Vagina (tissue), 2 donors: ENCODE measurements around the gene DCC. TPM values are rescaled to one million over a fixed set of nuclear protein-coding genes. Genes with fewer than 3 reads are reported as not detected.

Source experiments
- DNase-seq, 2 donors: peaks; one replicate each; pipeline ENCODE4 v3.0.0-alpha.2; 2017; ENCODE audit errors: extremely low spot score in 2 of 2
- H3K27ac ChIP-seq: fragments of 200-600 bp; sonication (generic); one replicate; pipeline ENCODE4 v1.5.1; 2019
- H3K27me3 ChIP-seq: fragments of 200-600 bp; sonication (generic); one replicate; pipeline ENCODE4 v1.5.1; 2019
- H3K36me3 ChIP-seq, 2 donors: fragments of 200-600 bp; sonication (generic); one replicate each; pipeline ENCODE4 v1.5.1; 2017 to 2019
- H3K4me1 ChIP-seq: fragments of 200-600 bp; sonication (generic); one replicate; pipeline ENCODE4 v1.5.1; 2019
- H3K4me3 ChIP-seq, 2 donors: fragments of 200-600 bp; sonication (generic); 1 replicate in 1 of 2; 2 replicates in 1 of 2; pipeline ENCODE4 v1.5.1; 2016 to 2019
- H3K9me3 ChIP-seq: fragments of 200-600 bp; sonication (generic); one replicate; pipeline ENCODE4 v1.5.1; 2019
- CTCF ChIP-seq, 3 experiments: fragments of 450-650 bp in 2 of 3; fragments of 200-600 bp in 1 of 3; sonication (generic) in 1 of 3; IDR thresholded peaks; one replicate each; pipeline ENCODE4 v1.5.1; 2017 to 2019; ENCODE audit warnings: antibody characterized with exemption in 3 of 3, mild to moderate bottlenecking in 2 of 3, moderate library complexity in 2 of 3
- POLR2A ChIP-seq, 2 donors: fragments of 450-650 bp; IDR thresholded peaks; one replicate each; pipeline ENCODE4 v1.6.1; 2017; ENCODE audit warnings: antibody characterized with exemption in 2 of 2, mild to moderate bottlenecking in 2 of 2, moderate library complexity in 2 of 2
- POLR2AphosphoS5 ChIP-seq, 2 donors: sonication (generic); formaldehyde crosslinking; IDR thresholded peaks; one replicate each; pipeline ENCODE4 v1.9.0; 2017; ENCODE audit warnings: antibody characterized with exemption in 2 of 2, mild to moderate bottlenecking in 2 of 2, low read depth in 1 of 2; ENCODE audit not compliant: insufficient read depth in 1 of 2
- intact Hi-C: fragments of 100-400 bp; cut with DNase I; formaldehyde crosslinking; loops from one replicate; pipeline ENCODE4 v1.15.1; 2023
- total RNA-seq: library from RNA; depleted of rRNA; stranded (reverse); fragments of >200 nt; gene quantifications from one replicate; pipeline ENCODE4 v1.2.3, GENCODE V29; 2016

The DCC gene
- total RNA-seq, 1 donor from 2014 or later: not detected

DNA sequence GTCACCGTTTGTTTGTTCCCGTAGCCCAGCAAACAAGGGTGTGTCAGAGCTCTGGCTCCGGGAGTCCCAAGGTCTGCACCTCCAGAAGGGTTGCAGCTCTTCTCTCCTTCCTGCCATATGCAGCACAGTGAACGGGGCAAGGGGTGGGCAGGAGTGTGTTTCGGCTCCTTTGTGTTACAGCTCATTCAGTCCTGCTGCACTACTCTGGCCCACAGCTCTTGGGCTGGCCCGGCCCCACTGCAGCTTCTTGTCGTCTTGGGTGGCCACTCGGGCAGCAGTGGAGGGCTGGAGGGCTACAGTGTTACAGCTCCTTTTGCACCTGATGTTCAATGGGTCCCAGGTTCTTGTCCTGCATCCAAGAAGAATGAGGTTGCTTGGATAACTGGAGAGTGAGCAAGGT, 408.3 kb downstream of the DCC start:
- TF ChIP-seq POLR2AphosphoS5 (IDR thresholded peaks at IDR 0.05; ENCODE audit: insufficient read depth in 1 of 2, low read depth in 1 of 2) (no peak), CTCF (IDR thresholded peaks at IDR 0.05) (no peak), POLR2A (IDR thresholded peaks at IDR 0.05) (no peak)

GRCh38 chr18:52749542-52749941, 409.5 kb downstream of the DCC start:
- TF ChIP-seq CTCF (IDR thresholded peaks at IDR 0.05) (no peak), POLR2AphosphoS5 (IDR thresholded peaks at IDR 0.05; ENCODE audit: insufficient read depth in 1 of 2, low read depth in 1 of 2) (no peak), POLR2A (IDR thresholded peaks at IDR 0.05) (no peak)
- Histone ChIP-seq H3K4me3 (no peak overlapping the region), H3K4me1 (no peaks in the 10 kb centered on the region), H3K27me3 (no peaks in the 10 kb centered on the region), H3K27ac (no peak overlapping the region), H3K36me3 (no peaks in the 10 kb centered on the region), H3K9me3 (no peaks in the 10 kb centered on the region)
- intact Hi-C loops: no loop called here
- no peak for DNase-seq

More for the DNA sequence above, 408.3 kb downstream of the DCC start:
- Histone ChIP-seq H3K9me3 (no peaks in the 10 kb centered on the region), H3K4me1 (no peaks in the 10 kb centered on the region), H3K36me3 (no peaks in the 10 kb centered on the region), H3K27ac (no peak overlapping the region), H3K4me3 (no peak overlapping the region), H3K27me3 (no peaks in the 10 kb centered on the region)
- no peak for DNase-seq
- intact Hi-C loops: no loop called here

- Histone ChIP-seq H3K36me3 (no peaks in the 10 kb centered on the region), H3K4me3 (no peak overlapping the region), H3K9me3 (no peaks in the 10 kb centered on the region), H3K4me1 (no peaks in the 10 kb centered on the region), H3K27me3 (no peaks in the 10 kb centered on the region), H3K27ac (no peak overlapping the region)
- DNase-seq: no peak
- intact Hi-C loops: no loop called here
- TF ChIP-seq POLR2AphosphoS5 (IDR thresholded peaks at IDR 0.05; ENCODE audit: insufficient read depth in 1 of 2, low read depth in 1 of 2): no peak
- TF ChIP-seq POLR2A (IDR thresholded peaks at IDR 0.05): no peak
- no peak for TF ChIP-seq CTCF (IDR thresholded peaks at IDR 0.05)
Measured at GRCh38 chr18:52750995-52751394, 411.0 kb downstream of the DCC start.

GRCh38 chr18:52764316-52764715, 424.3 kb downstream of the DCC start:
- H3K9me3 ChIP-seq: no peaks in the 10 kb centered on the region
- intact Hi-C loops: no loop called here
- DNase-seq: no peak
- H3K27me3 ChIP-seq: no peaks in the 10 kb centered on the region
- H3K36me3 ChIP-seq: no peaks in the 10 kb centered on the region
- H3K4me3 ChIP-seq: no peak overlapping the region
- TF ChIP-seq POLR2A (IDR thresholded peaks at IDR 0.05) (no peak), POLR2AphosphoS5 (IDR thresholded peaks at IDR 0.05; ENCODE audit: insufficient read depth in 1 of 2, low read depth in 1 of 2) (no peak), CTCF (IDR thresholded peaks at IDR 0.05) (no peak)
- no peaks in the 10 kb centered on the region for H3K4me1 ChIP-seq
- no peak overlapping the region for H3K27ac ChIP-seq

DNA sequence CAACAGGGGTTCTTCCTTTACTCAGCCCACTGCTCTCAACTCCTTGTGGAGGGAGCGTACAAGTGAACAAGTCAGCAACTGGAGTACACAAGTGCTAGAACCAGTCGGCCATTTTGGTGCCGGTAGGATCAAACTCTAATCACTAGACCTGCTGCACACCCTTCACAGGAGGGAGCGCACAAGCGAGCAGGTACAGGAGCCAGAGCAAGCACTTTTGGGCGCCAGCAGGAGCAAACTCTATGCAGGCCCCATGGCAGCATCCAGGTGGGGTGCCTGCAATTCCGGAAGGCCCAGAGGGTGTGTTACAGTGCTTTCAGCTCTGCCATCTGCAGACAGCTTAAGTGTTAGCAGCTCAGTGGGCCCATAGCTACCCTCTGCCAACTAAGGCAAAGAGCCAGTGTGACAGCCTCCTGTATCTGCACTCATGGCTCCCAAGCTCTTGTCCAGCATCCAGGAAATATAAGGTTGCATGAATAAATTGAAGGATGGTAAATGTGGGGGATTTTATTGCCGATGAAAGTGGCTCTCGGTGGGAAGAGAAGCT, 426.1 kb downstream of the DCC start:
- DNase-seq: no peak
- Histone ChIP-seq H3K4me1 (no peaks in the 10 kb centered on the region), H3K4me3 (no peak overlapping the region), H3K27me3 (no peaks in the 10 kb centered on the region), H3K9me3 (no peaks in the 10 kb centered on the region), H3K27ac (no peak overlapping the region), H3K36me3 (no peaks in the 10 kb centered on the region)
- TF ChIP-seq CTCF (IDR thresholded peaks at IDR 0.05) (no peak), POLR2A (IDR thresholded peaks at IDR 0.05) (no peak), POLR2AphosphoS5 (IDR thresholded peaks at IDR 0.05; ENCODE audit: insufficient read depth in 1 of 2, low read depth in 1 of 2) (no peak)
- intact Hi-C loops: no loop called here
